ENCODE data around the gene IQSEC3. TPM values are rescaled to one million over a fixed set of nuclear protein-coding genes. Genes with fewer than 3 reads are reported as not detected.

IQSEC3 gene
- total and polyA plus RNA-seq, 10 of the 15 experiments (the other 5 are each of a cell fraction or from before 2014, with no cell fraction given): not detected

DNA sequence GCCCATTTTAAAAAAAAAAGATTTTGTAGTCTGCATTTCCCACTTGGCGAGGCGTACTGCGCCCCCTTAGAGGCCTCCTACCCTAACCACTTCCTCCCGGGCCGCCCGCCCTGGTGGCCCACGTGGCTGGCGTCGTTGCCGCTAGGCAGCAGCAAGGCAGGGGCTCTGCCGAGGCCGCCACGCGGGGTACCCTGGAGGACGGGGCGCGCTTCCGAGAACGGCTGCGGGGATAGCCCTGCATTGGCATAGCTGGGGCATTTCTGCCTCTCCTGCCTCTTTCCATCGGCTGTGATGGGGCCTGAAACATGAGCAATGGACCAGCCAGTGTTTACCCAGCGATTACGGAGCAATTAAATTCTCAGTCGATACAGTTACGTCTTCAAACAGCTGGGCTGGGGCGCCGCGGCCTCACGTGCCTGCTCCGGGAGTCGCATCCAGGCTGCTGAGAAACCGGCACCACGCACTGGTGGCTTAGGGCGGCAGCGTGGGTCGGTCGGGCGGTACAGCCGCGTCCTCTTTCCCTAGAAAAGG, 38.0 kb downstream of the IQSEC3 start:
- no peak overlapping the region for H3K4me3 ChIP-seq
- H3K27me3 ChIP-seq (replicated peaks in 1 of 2; ENCODE audit: control insufficient read depth in 2 of 2, insufficient read depth in 2 of 2, low read length in 1 of 2): no peaks in the 10 kb centered on the region; a peak in 1 of 4 replicates
- H3K9me3 ChIP-seq (replicated peaks; ENCODE audit: control insufficient read depth, insufficient read depth, low read length): no peaks in the 10 kb centered on the region; the same call in 2 of the 3 replicates
- no peak for ATAC-seq
- H3K27ac ChIP-seq (ENCODE audit: control insufficient read depth, insufficient read depth): no peak overlapping the region
- H3K4me1 ChIP-seq (ENCODE audit: control insufficient read depth, insufficient read depth, low read length): peaks cover 10% of the 10 kb centered on the region
- H3K79me2 ChIP-seq (ENCODE audit: control insufficient read depth, insufficient read depth, low read length): no peaks in the 10 kb centered on the region
- DNase-seq (ENCODE audit: low read depth, low spot score): no peak
- BruUV-seq (replicated peaks): no TSS peak
- 38% methylated on average over 40 of the region's 40 CpGs for WGBS (ENCODE audit: insufficient coverage, insufficient replicate concordance, low lambda C conversion rate, missing lambda C conversion rate)
- TF ChIP-seq CTCF (IDR thresholded peaks at IDR 0.05 in 2 of 3, conservative IDR thresholded peaks at IDR 0.05 in 1 of 3; ENCODE audit: control insufficient read depth in 2 of 3, extremely low read depth in 1 of 3, insufficient read depth in 1 of 3, low read depth in 3 of 3, low read length in 3 of 3): no peak
- TF ChIP-seq ZBED1 (IDR thresholded peaks at IDR 0.05; ENCODE audit: borderline replicate concordance): no peak
- TF ChIP-seq IKZF1 (conservative IDR thresholded peaks at IDR 0.05): no peak
- no peak for TF ChIP-seq CBX5 (IDR thresholded peaks at IDR 0.05; ENCODE audit: low read depth)
- no peak for TF ChIP-seq BCL3 (IDR thresholded peaks at IDR 0.05; ENCODE audit: borderline replicate concordance, insufficient read depth, low read depth, low read length, poor library complexity, severe bottlenecking)
- TF ChIP-seq CHD4 (IDR thresholded peaks at IDR 0.05): no peak
- no peak for TF ChIP-seq IRF4 (IDR thresholded peaks at IDR 0.05; ENCODE audit: low read depth, low read length)
- no peak for TF ChIP-seq MEF2A (IDR thresholded peaks at IDR 0.05; ENCODE audit: insufficient read depth, low read depth, low read length)
- TF ChIP-seq, protein P1, sequence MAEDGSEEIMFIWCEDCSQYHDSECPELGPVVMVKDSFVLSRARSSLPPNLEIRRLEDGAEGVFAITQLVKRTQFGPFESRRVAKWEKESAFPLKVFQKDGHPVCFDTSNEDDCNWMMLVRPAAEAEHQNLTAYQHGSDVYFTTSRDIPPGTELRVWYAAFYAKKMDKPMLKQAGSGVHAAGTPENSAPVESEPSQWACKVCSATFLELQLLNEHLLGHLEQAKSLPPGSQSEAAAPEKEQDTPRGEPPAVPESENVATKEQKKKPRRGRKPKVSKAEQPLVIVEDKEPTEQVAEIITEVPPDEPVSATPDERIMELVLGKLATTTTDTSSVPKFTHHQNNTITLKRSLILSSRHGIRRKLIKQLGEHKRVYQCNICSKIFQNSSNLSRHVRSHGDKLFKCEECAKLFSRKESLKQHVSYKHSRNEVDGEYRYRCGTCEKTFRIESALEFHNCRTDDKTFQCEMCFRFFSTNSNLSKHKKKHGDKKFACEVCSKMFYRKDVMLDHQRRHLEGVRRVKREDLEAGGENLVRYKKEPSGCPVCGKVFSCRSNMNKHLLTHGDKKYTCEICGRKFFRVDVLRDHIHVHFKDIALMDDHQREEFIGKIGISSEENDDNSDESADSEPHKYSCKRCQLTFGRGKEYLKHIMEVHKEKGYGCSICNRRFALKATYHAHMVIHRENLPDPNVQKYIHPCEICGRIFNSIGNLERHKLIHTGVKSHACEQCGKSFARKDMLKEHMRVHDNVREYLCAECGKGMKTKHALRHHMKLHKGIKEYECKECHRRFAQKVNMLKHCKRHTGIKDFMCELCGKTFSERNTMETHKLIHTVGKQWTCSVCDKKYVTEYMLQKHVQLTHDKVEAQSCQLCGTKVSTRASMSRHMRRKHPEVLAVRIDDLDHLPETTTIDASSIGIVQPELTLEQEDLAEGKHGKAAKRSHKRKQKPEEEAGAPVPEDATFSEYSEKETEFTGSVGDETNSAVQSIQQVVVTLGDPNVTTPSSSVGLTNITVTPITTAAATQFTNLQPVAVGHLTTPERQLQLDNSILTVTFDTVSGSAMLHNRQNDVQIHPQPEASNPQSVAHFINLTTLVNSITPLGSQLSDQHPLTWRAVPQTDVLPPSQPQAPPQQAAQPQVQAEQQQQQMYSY (CRISPR knock-in tag; IDR thresholded peaks at IDR 0.05): no peak
- TF ChIP-seq, protein P2, sequence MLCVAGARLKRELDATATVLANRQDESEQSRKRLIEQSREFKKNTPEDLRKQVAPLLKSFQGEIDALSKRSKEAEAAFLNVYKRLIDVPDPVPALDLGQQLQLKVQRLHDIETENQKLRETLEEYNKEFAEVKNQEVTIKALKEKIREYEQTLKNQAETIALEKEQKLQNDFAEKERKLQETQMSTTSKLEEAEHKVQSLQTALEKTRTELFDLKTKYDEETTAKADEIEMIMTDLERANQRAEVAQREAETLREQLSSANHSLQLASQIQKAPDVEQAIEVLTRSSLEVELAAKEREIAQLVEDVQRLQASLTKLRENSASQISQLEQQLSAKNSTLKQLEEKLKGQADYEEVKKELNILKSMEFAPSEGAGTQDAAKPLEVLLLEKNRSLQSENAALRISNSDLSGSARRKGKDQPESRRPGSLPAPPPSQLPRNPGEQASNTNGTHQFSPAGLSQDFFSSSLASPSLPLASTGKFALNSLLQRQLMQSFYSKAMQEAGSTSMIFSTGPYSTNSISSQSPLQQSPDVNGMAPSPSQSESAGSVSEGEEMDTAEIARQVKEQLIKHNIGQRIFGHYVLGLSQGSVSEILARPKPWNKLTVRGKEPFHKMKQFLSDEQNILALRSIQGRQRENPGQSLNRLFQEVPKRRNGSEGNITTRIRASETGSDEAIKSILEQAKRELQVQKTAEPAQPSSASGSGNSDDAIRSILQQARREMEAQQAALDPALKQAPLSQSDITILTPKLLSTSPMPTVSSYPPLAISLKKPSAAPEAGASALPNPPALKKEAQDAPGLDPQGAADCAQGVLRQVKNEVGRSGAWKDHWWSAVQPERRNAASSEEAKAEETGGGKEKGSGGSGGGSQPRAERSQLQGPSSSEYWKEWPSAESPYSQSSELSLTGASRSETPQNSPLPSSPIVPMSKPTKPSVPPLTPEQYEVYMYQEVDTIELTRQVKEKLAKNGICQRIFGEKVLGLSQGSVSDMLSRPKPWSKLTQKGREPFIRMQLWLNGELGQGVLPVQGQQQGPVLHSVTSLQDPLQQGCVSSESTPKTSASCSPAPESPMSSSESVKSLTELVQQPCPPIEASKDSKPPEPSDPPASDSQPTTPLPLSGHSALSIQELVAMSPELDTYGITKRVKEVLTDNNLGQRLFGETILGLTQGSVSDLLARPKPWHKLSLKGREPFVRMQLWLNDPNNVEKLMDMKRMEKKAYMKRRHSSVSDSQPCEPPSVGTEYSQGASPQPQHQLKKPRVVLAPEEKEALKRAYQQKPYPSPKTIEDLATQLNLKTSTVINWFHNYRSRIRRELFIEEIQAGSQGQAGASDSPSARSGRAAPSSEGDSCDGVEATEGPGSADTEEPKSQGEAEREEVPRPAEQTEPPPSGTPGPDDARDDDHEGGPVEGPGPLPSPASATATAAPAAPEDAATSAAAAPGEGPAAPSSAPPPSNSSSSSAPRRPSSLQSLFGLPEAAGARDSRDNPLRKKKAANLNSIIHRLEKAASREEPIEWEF (IDR thresholded peaks at IDR 0.05; ENCODE audit: insufficient replicate concordance, low read depth, low read length): no peak
- no peak for TF ChIP-seq YBX1 (IDR thresholded peaks at IDR 0.05)
- POLR2A ChIA-PET: no interaction called here
- RAD21 ChIA-PET (ENCODE audit: unreplicated experiment): no interaction called here
- H3K4me2 ChIP-seq (ENCODE audit: control insufficient read depth, insufficient read depth): no peak overlapping the region
- H3K9ac ChIP-seq (ENCODE audit: control insufficient read depth, insufficient read depth, low read length): no peak overlapping the region
- H3K36me3 ChIP-seq (ENCODE audit: control insufficient read depth in 2 of 2, insufficient read depth in 2 of 2, low read length in 1 of 2): no peaks in the 10 kb centered on the region
- CTCF ChIA-PET: no interaction called here
- H2AFZ ChIP-seq (ENCODE audit: control insufficient read depth, low read depth, low read length): no peak overlapping the region
- FAIRE-seq: no peak
- SMC1A ChIA-PET (ENCODE audit: uncharacterized antibody, unreplicated experiment): no interaction called here
- in situ Hi-C loops (cut with MboI) (no loop called here), intact Hi-C loops (cut with micrococcal nuclease; ENCODE audit: unreplicated experiment) (no loop called here)
- no peaks in the 10 kb centered on the region for H4K20me1 ChIP-seq (ENCODE audit: control insufficient read depth, insufficient read depth)
